Liver (tissue), 3 donors: ENCODE results near the gene MCU.

ENCODE experiments used
- EGR1 ChIP-seq, 2 donors: IDR thresholded peaks; 2 replicates each; pipeline ENCODE4 v1.6.1; 2016 to 2018; ENCODE audit warnings: antibody characterized with exemption in 2 of 2, low read depth in 2 of 2
- HNF4A ChIP-seq, 2 donors: conservative IDR thresholded peaks; 2 replicates each; pipeline ENCODE4 v1.6.1; 2016; ENCODE audit warnings: antibody characterized with exemption in 2 of 2, mild to moderate bottlenecking in 2 of 2
- JUND ChIP-seq, 2 donors: IDR thresholded peaks; 2 replicates each; pipeline ENCODE4 v1.6.1; 2016; ENCODE audit warnings: antibody characterized with exemption in 2 of 2
- RAD21 ChIP-seq, 2 donors: IDR thresholded peaks; 2 replicates each; pipeline ENCODE4 v1.6.1; 2016; ENCODE audit warnings: antibody characterized with exemption in 2 of 2, mild to moderate bottlenecking in 2 of 2
- SP1 ChIP-seq: IDR thresholded peaks from 2 replicates; pipeline ENCODE4 v1.6.1; 2018; ENCODE audit warnings: antibody characterized with exemption, mild to moderate bottlenecking
- TAF1 ChIP-seq: conservative IDR thresholded peaks from 2 replicates; pipeline ENCODE4 v1.6.1; 2016; ENCODE audit warnings: antibody characterized with exemption, mild to moderate bottlenecking
- YY1 ChIP-seq: IDR thresholded peaks from 2 replicates; pipeline ENCODE4 v1.6.1; 2016; ENCODE audit warnings: antibody characterized with exemption, mild to moderate bottlenecking
- TF ChIP-seq, protein P1 (sequence below): IDR thresholded peaks from 2 replicates; pipeline ENCODE4 v1.6.1; 2016; ENCODE audit warnings: antibody characterized with exemption
- TF ChIP-seq, protein P2 (sequence below): fragments of 150-350 bp; IDR thresholded peaks from 2 replicates; pipeline ENCODE4 v1.5.1; 2017; ENCODE audit warnings: improper control_type of control experiment, low read depth, low read length; ENCODE audit not compliant: missing input control
- TF ChIP-seq, protein P3 (sequence below): IDR thresholded peaks from 2 replicates; pipeline ENCODE4 v1.6.1; 2016; ENCODE audit warnings: antibody characterized with exemption, mild to moderate bottlenecking
- TF ChIP-seq, protein P4 (sequence below): IDR thresholded peaks from 2 replicates; pipeline ENCODE4 v1.6.1; 2016; ENCODE audit warnings: antibody characterized with exemption
- donor health status: healthy.
- donor health status: healthy.

DNA sequence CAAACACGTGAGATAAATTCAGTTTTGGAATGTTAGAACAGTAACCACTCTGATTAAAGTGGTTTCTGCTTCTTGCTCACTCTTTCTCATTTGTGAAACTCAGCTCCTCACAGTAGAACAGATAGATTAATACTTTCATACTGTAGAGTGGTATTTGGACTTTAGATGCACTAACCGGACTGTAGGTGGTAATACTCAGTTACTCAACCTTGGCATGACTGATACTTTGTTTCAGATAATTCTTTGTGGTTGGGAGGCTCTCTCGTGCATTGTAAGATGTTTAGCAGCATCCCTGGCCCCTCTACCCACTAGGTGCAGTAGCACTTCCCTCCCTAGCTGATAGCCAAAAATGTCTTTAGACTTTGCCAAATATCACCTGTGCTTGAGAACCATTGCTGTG, 37.6 kb downstream of the MCU start:
- TF ChIP-seq, protein P1, sequence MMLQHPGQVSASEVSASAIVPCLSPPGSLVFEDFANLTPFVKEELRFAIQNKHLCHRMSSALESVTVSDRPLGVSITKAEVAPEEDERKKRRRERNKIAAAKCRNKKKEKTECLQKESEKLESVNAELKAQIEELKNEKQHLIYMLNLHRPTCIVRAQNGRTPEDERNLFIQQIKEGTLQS = no peak
- TF ChIP-seq SP1 (no peak), RAD21 (IDR thresholded peaks at IDR 0.05) (no peak), TAF1 (no peak), EGR1 (IDR thresholded peaks at IDR 0.05; ENCODE audit: low read depth in 2 of 2) (no peak), JUND (IDR thresholded peaks at IDR 0.05) (no peak), YY1 (no peak), HNF4A (conservative IDR thresholded peaks at IDR 0.05) (no peak)
- TF ChIP-seq, protein P2, sequence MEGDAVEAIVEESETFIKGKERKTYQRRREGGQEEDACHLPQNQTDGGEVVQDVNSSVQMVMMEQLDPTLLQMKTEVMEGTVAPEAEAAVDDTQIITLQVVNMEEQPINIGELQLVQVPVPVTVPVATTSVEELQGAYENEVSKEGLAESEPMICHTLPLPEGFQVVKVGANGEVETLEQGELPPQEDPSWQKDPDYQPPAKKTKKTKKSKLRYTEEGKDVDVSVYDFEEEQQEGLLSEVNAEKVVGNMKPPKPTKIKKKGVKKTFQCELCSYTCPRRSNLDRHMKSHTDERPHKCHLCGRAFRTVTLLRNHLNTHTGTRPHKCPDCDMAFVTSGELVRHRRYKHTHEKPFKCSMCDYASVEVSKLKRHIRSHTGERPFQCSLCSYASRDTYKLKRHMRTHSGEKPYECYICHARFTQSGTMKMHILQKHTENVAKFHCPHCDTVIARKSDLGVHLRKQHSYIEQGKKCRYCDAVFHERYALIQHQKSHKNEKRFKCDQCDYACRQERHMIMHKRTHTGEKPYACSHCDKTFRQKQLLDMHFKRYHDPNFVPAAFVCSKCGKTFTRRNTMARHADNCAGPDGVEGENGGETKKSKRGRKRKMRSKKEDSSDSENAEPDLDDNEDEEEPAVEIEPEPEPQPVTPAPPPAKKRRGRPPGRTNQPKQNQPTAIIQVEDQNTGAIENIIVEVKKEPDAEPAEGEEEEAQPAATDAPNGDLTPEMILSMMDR = no peak
- TF ChIP-seq, protein P3, sequence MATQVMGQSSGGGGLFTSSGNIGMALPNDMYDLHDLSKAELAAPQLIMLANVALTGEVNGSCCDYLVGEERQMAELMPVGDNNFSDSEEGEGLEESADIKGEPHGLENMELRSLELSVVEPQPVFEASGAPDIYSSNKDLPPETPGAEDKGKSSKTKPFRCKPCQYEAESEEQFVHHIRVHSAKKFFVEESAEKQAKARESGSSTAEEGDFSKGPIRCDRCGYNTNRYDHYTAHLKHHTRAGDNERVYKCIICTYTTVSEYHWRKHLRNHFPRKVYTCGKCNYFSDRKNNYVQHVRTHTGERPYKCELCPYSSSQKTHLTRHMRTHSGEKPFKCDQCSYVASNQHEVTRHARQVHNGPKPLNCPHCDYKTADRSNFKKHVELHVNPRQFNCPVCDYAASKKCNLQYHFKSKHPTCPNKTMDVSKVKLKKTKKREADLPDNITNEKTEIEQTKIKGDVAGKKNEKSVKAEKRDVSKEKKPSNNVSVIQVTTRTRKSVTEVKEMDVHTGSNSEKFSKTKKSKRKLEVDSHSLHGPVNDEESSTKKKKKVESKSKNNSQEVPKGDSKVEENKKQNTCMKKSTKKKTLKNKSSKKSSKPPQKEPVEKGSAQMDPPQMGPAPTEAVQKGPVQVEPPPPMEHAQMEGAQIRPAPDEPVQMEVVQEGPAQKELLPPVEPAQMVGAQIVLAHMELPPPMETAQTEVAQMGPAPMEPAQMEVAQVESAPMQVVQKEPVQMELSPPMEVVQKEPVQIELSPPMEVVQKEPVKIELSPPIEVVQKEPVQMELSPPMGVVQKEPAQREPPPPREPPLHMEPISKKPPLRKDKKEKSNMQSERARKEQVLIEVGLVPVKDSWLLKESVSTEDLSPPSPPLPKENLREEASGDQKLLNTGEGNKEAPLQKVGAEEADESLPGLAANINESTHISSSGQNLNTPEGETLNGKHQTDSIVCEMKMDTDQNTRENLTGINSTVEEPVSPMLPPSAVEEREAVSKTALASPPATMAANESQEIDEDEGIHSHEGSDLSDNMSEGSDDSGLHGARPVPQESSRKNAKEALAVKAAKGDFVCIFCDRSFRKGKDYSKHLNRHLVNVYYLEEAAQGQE = no peak
- TF ChIP-seq, protein P4, sequence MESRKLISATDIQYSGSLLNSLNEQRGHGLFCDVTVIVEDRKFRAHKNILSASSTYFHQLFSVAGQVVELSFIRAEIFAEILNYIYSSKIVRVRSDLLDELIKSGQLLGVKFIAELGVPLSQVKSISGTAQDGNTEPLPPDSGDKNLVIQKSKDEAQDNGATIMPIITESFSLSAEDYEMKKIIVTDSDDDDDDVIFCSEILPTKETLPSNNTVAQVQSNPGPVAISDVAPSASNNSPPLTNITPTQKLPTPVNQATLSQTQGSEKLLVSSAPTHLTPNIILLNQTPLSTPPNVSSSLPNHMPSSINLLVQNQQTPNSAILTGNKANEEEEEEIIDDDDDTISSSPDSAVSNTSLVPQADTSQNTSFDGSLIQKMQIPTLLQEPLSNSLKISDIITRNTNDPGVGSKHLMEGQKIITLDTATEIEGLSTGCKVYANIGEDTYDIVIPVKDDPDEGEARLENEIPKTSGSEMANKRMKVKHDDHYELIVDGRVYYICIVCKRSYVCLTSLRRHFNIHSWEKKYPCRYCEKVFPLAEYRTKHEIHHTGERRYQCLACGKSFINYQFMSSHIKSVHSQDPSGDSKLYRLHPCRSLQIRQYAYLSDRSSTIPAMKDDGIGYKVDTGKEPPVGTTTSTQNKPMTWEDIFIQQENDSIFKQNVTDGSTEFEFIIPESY = no peak
